ENCODE results near the gene PAGE3.

PAGE3 gene

GRCh38 chrX:55264816-55265215 is at the start of gene PAGE3:
Gene PAGE3, minus strand, starts transcription at chrX:55264916. Its CDS starts 1,013 bp downstream, at chrX:55263903.
- no peak for DNase-seq

GRCh38 chrX:55312655-55313054 is 47.9 kb upstream of the PAGE3 start:
- no peak for DNase-seq

GRCh38 chrX:55290963-55291362 is 26.2 kb upstream of the PAGE3 start:
- DNase-seq, result no peak

GRCh38 chrX:55279832-55280231 is 15.1 kb upstream of the PAGE3 start:
- DNase-seq, result no peak

- DNase-seq, result no peak
Measured at GRCh38 chrX:55260806-55261205, 3.9 kb downstream of the PAGE3 start.

- no peak for DNase-seq
Measured at GRCh38 chrX:55253528-55253927, 11.2 kb downstream of the PAGE3 start.

- DNase-seq, result no peak
Measured at GRCh38 chrX:55240788-55241340, 23.9 kb downstream of the PAGE3 start.

GRCh38 chrX:55220119-55220794 is 44.5 kb downstream of the PAGE3 start, which contains the start of gene PAGE5:
Gene PAGE5, plus strand, starts transcription at chrX:55220346. Its CDS starts 1,037 bp downstream, at chrX:55221383.
- no peak for DNase-seq

GRCh38 chrX:55213381-55213780 is 51.3 kb downstream of the PAGE3 start:
- no peak for DNase-seq

GRCh38 chrX:55210931-55211677 is 53.6 kb downstream of the PAGE3 start:
- DNase-seq, result no peak
